Endometrial microvascular endothelial cells (primary cell): Measurements from ENCODE around the gene AFF3. TPM values are rescaled to one million over a fixed set of nuclear protein-coding genes. Genes with fewer than 3 reads are reported as not detected.
"Not testable (repeated sequence)": the region's sequence is repeated elsewhere in the genome, so short reads cannot be mapped to it uniquely, and the experiment has no call there.

Experiments used
- in situ Hi-C: cut with HindIII; loops from 2 replicates; pipeline ENCODE4 v1.10.0; 2017; ENCODE audit warnings: low sequenced_read_pairs, low pct_unique_long_range_greater_than_20kb; ENCODE audit errors: inconsistent ontology term
- total RNA-seq: library from RNA; depleted of rRNA; stranded (reverse); fragments of >200 nt; gene quantifications from one replicate; pipeline ENCODE4 v1.2.3, GENCODE V29; 2015; ENCODE audit errors: inconsistent ontology term

Gene AFF3
- total RNA-seq, 1 donor from 2014 or later = 19.5 TPM

GRCh38 chr2:99775585-99775984 lies 366.8 kb downstream of the AFF3 start:
- in situ Hi-C loops = no loop called here

GRCh38 chr2:99773642-99774041 lies 368.7 kb downstream of the AFF3 start:
- in situ Hi-C loops = not testable (repeated sequence)

- in situ Hi-C loops = no loop called here
Measured at GRCh38 chr2:99772591-99773331, 369.6 kb downstream of the AFF3 start.

- in situ Hi-C loops = no loop called here
Measured at GRCh38 chr2:99771681-99772333, 370.6 kb downstream of the AFF3 start.

- in situ Hi-C loops = no loop called here
Measured at GRCh38 chr2:99770876-99771275, 371.5 kb downstream of the AFF3 start.

- in situ Hi-C loops = no loop called here
Measured at GRCh38 chr2:99765731-99766318, 376.6 kb downstream of the AFF3 start.

- in situ Hi-C loops = no loop called here
Measured at GRCh38 chr2:99763764-99764163, 378.6 kb downstream of the AFF3 start.

- in situ Hi-C loops = no loop called here
Measured at GRCh38 chr2:99762714-99763113, 379.7 kb downstream of the AFF3 start.

- in situ Hi-C loops = no loop called here
Measured at GRCh38 chr2:99757611-99758114, 384.7 kb downstream of the AFF3 start.

- in situ Hi-C loops = no loop called here
Measured at GRCh38 chr2:99756059-99756458, 386.3 kb downstream of the AFF3 start.

GRCh38 chr2:99754210-99754609 lies 388.2 kb downstream of the AFF3 start:
- in situ Hi-C loops = no loop called here

GRCh38 chr2:99753505-99753904 lies 388.9 kb downstream of the AFF3 start:
- in situ Hi-C loops = no loop called here

- in situ Hi-C loops = no loop called here
Measured at GRCh38 chr2:99748344-99748743, 394.0 kb downstream of the AFF3 start.

GRCh38 chr2:99747842-99748241 lies 394.5 kb downstream of the AFF3 start:
- in situ Hi-C loops = no loop called here

GRCh38 chr2:99743146-99743545 lies 399.2 kb downstream of the AFF3 start:
- in situ Hi-C loops = no loop called here

GRCh38 chr2:99737537-99737936 lies 404.9 kb downstream of the AFF3 start:
- in situ Hi-C loops = no loop called here

- in situ Hi-C loops = no loop called here
Measured at GRCh38 chr2:99735753-99736152, 406.6 kb downstream of the AFF3 start.

GRCh38 chr2:99735314-99735713 lies 407.1 kb downstream of the AFF3 start:
- in situ Hi-C loops = not testable (repeated sequence)

GRCh38 chr2:99734236-99734635 lies 408.2 kb downstream of the AFF3 start:
- in situ Hi-C loops = no loop called here
